Cardiac fibroblast (primary cell): ENCODE data around the gene MED6.

Source experiments
- DNase-seq, 2 donors: peaks; one replicate each; pipeline versions ENCODE4 v3.0.0 to v3.0.0-alpha.2; 2010; ENCODE audit warnings: low read depth in 2 of 2
- H3K4me3 ChIP-seq, 2 donors: replicated peaks in 1 of 2; 1 replicate in 1 of 2; 2 replicates in 1 of 2; pipeline ENCODE4 v1.5.1; 2011; ENCODE audit warnings: low read depth in 2 of 2, low read length in 2 of 2, mild to moderate bottlenecking in 2 of 2, moderate library complexity in 1 of 2
- TF ChIP-seq, protein P1 (sequence below): IDR thresholded peaks from one replicate; pipeline ENCODE4 v1.5.1; 2011; ENCODE audit warnings: low read depth, mild to moderate bottlenecking, low read length, inconsistent platforms

MED6 gene, protein sequence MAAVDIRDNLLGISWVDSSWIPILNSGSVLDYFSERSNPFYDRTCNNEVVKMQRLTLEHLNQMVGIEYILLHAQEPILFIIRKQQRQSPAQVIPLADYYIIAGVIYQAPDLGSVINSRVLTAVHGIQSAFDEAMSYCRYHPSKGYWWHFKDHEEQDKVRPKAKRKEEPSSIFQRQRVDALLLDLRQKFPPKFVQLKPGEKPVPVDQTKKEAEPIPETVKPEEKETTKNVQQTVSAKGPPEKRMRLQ

DNA sequence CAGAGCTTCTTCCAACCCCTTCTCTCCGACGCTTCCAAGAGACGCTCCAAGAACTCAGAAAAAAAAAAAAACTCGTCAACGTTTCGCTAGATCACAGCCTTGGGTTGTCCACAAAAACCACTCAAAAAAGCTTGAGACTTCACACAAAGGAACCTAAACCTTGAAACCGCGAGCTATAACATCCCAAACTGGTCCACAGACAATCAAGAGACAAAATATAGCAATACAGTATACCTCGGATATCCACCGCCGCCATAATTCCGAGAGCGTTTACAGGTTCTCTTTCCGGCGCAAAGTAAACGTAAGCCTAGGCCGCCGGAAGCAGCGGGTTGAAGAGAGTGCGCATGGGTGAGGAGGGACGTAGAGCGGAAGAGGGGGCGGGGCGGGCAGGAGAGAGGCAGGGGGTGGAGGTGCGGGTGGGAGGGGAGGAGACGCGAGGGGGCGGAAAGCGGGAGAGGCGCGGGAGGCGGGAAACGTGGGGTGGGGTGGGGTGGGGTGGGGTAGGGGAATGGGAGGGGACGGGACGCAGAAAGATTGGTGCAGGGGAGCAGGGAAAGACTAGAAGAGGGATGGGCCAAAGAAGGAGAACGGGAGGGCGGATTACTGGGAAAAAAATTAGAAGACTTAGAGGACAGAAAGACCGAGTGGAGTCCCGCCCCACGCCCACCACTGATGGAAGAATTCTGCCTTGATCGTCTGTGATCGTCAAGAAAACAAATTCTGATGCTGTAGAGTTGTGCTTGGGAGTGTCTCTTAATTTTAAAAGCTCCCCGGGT is at the start of gene MED6:
MED6 (minus strand) TSS at position 274 of the 776 bp plus-strand sequence; CDS start at position 256, 18 bp downstream.
- H3K4me3 ChIP-seq, result peak within 1 kb of the TSS; percentile 61 to 90
- peak; percentile 93 for DNase-seq
- TF ChIP-seq, protein P1, sequence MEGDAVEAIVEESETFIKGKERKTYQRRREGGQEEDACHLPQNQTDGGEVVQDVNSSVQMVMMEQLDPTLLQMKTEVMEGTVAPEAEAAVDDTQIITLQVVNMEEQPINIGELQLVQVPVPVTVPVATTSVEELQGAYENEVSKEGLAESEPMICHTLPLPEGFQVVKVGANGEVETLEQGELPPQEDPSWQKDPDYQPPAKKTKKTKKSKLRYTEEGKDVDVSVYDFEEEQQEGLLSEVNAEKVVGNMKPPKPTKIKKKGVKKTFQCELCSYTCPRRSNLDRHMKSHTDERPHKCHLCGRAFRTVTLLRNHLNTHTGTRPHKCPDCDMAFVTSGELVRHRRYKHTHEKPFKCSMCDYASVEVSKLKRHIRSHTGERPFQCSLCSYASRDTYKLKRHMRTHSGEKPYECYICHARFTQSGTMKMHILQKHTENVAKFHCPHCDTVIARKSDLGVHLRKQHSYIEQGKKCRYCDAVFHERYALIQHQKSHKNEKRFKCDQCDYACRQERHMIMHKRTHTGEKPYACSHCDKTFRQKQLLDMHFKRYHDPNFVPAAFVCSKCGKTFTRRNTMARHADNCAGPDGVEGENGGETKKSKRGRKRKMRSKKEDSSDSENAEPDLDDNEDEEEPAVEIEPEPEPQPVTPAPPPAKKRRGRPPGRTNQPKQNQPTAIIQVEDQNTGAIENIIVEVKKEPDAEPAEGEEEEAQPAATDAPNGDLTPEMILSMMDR, result no peak

DNA sequence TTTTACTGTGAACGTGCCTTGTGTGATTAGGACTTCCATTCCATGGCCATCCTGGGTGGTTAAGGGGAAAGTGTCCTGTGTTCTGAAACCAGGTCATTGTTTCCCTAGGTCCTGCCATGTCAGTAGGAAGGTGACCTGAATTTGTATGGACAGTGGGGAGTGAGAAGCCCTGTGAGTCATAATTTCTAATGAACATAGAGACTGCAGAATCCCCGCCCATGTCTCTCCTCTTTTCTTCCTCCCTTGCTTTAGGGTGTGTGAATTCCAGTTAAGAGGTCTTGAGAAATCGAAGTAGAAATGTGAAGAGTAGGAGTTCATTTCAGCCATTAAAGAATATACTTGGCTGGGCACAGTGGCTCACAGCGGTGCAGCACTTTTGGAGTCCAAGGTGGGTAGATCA is 49.3 kb upstream of the MED6 start:
- H3K4me3 ChIP-seq, result no peak overlapping the region
- TF ChIP-seq, protein P1, result no peak
- DNase-seq, result no peak

DNA sequence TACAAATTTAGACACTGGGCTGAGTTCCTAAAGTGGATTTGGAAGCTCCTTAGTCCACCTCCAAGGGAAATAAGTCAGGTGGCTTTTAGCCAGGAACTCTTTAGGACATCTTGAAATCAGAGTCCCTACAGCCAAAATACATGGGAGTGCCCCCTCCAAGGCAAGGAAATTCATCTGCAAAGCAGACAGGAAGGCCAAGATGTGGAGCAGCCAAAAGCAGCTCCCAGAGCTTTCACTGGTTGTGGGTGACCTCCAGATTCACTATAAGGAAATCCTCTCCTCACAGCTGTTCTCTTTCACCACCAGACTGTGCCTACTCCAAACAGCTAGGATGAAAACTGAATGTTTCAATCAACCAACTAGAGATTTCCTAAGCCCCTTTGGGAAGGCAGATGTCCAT is 47.9 kb upstream of the MED6 start:
- DNase-seq, result no peak
- no peak overlapping the region for H3K4me3 ChIP-seq
- TF ChIP-seq, protein P1, result no peak

DNA sequence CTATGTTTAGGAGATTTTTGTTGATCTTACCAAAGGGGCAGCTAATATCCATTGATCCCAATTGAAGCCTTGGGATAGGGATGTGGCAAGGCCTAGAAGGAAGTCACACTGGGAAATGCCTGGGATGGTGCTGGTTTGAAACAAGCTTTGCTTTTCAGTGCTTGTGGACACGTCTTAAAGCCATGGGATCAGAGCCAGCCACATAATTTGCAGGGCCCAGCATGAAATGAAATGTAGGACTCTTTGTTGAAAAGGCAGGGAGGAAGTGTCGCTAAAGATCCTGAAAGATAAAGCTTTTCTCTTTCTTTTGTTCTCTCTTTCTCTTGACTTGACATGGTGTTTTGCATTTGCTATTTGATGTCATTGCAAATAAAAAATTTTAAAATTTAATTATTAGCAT is 46.2 kb upstream of the MED6 start:
- DNase-seq, result no peak
- TF ChIP-seq, protein P1, result no peak
- H3K4me3 ChIP-seq, result no peak overlapping the region

DNA sequence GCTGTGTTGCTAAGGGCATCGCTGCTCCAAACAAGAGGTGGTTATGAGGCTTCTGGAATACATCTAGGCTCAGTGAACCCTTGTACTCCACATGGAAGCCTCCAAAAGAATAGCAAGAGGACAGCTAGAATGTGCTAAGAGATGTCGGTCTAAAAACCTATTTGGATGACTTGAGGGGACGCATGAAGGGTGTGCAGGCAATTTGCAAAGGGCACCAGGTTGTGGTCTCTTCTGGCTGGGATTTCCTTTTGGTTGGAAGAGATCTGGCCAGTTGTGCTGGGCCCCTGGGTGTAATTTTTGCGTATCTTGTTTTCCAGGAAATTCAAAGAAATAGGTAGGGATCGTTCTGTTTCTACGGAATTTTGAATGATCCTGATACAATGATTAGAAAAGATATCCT is 45.4 kb upstream of the MED6 start:
- H3K4me3 ChIP-seq, result no peak overlapping the region
- TF ChIP-seq, protein P1, result no peak
- no peak for DNase-seq

DNA sequence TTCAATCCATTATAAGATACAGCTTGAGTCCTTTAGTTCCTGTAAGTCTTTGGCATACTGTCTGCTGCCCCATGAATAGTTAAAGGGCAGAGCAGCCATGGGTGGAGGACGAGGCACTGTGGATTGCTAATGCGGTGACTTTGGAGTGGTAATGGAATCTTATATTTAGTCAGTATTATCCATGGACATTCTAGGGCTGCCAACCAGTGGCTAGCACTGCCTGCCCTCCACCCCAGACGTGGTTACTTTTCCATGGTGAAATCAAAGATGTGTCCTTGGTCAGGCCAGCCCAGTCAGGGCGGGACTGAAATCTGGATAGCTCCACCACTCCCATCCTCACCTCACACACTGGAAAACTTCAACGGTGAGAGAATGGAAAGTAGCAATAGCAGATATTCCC is 43.5 kb upstream of the MED6 start:
- H3K4me3 ChIP-seq, result no peak overlapping the region
- TF ChIP-seq, protein P1, result no peak
- no peak for DNase-seq
